HepG2 (cell line): ENCODE data around the gene LRRC45. TPM values are rescaled to one million over a fixed set of nuclear protein-coding genes. Genes with fewer than 3 reads are reported as not detected.

ENCODE experiments used
- BRD4 ChIP-seq: sonication (generic); formaldehyde crosslinking; IDR thresholded peaks from 2 replicates; pipeline ENCODE4 v1.4.0; 2020; ENCODE audit warnings: missing genetic modification reagents
- CHCHD3 ChIP-seq: sonication (generic); formaldehyde crosslinking; IDR thresholded peaks from 2 replicates; pipeline ENCODE4 v1.8.0; 2022; ENCODE audit warnings: mild to moderate bottlenecking, missing genetic modification reagents, moderate library complexity
- GTF2F1 ChIP-seq: fragments of 150-350 bp; IDR thresholded peaks from 2 replicates; pipeline ENCODE4 v1.6.1; 2014; ENCODE audit warnings: low read length
- MEF2D ChIP-seq: sonication (generic); formaldehyde crosslinking; IDR thresholded peaks from 2 replicates; pipeline ENCODE4 v1.5.1; 2020; ENCODE audit warnings: mild to moderate bottlenecking, missing genetic modification reagents
- MXD3 ChIP-seq: IDR thresholded peaks from 2 replicates; pipeline ENCODE4 v1.6.1; 2016; ENCODE audit warnings: mild to moderate bottlenecking, missing biosample characterization, missing genetic modification reagents
- RFX5 ChIP-seq: IDR thresholded peaks from 2 replicates; pipeline ENCODE4 v1.6.1; 2011; ENCODE audit warnings: low read depth, low read length, improper control_type of control experiment
- RXRB ChIP-seq: IDR thresholded peaks from 2 replicates; pipeline ENCODE4 v1.6.1; 2016; ENCODE audit warnings: borderline replicate concordance, missing genetic modification reagents, missing compliant biosample characterization
- SRSF1 ChIP-seq: fragments of 200-400 bp; formaldehyde crosslinking; optimal IDR thresholded peaks from 2 replicates; pipeline ENCODE3; 2017; ENCODE audit warnings: mild to moderate bottlenecking, low read depth, low read length, moderate library complexity
- TP53 ChIP-seq: sonication (generic); formaldehyde crosslinking; conservative IDR thresholded peaks from 2 replicates; pipeline ENCODE4 v1.4.0; 2020; ENCODE audit warnings: missing genetic modification reagents
- USF2 ChIP-seq, 2 experiments: sonication (generic) in 1 of 2; formaldehyde crosslinking in 1 of 2; IDR thresholded peaks; 2 replicates each; pipeline versions ENCODE4 v1.5.1 to v1.6.1; 2011 to 2020; ENCODE audit warnings: borderline replicate concordance in 1 of 2, low read depth in 1 of 2, low read length in 1 of 2, mild to moderate bottlenecking in 1 of 2, missing genetic modification reagents in 1 of 2, moderate library complexity in 1 of 2
- ZBTB8A ChIP-seq: sonication (generic); formaldehyde crosslinking; IDR thresholded peaks from 2 replicates; pipeline ENCODE4 v1.4.0; 2020; ENCODE audit warnings: mild to moderate bottlenecking, low read depth, missing genetic modification reagents, borderline replicate concordance
- ZNF121 ChIP-seq: sonication (generic); formaldehyde crosslinking; IDR thresholded peaks from 2 replicates; pipeline ENCODE4 v1.5.0; 2020; ENCODE audit warnings: mild to moderate bottlenecking, missing genetic modification reagents
- ZNF275 ChIP-seq: sonication (generic); formaldehyde crosslinking; IDR thresholded peaks from 2 replicates; pipeline ENCODE4 v1.8.0; 2022; ENCODE audit warnings: missing genetic modification reagents, mild to moderate bottlenecking, inconsistent platforms, borderline replicate concordance
- ZNF354B ChIP-seq: sonication (generic); formaldehyde crosslinking; IDR thresholded peaks from 2 replicates; pipeline ENCODE4 v1.8.0; 2022; ENCODE audit warnings: mild to moderate bottlenecking, missing genetic modification reagents
- polyA plus RNA-seq, 8 experiments: library from polyadenylated mRNA; depleted of rRNA in 3 of 8; stranded (reverse) in 7 of 8; unstranded in 1 of 8; fragments of >200 nt; fragmentation: Illumina TruSeq in 4 of 8; extraction: Trizol in 4 of 8; gene quantifications; 2 replicates each; pipeline versions ENCODE4 v1.2.1 to v1.2.3, GENCODE V29; 2011 to 2016; ENCODE audit warnings: low read depth in 4 of 8, missing spikeins in 1 of 8, mixed read lengths in 1 of 8; ENCODE audit not compliant: insufficient read depth in 1 of 8
- total RNA-seq, 5 experiments: library from RNA; depleted of rRNA; stranded (reverse); fragments of >200 nt; fragmentation: Illumina TruSeq; extraction: Trizol; gene quantifications; 2 replicates each; pipeline ENCODE4 v1.2.3, GENCODE V29; 2016; ENCODE audit warnings: low read depth in 1 of 5
- TF ChIP-seq, protein P1 (sequence below): sonication (generic); formaldehyde crosslinking; IDR thresholded peaks from 2 replicates; pipeline ENCODE4 v1.8.1; 2023; ENCODE audit warnings: mild to moderate bottlenecking, missing genetic modification reagents
- TF ChIP-seq, protein P2 (sequence below): sonication (generic); formaldehyde crosslinking; IDR thresholded peaks from 2 replicates; pipeline ENCODE4 v1.8.0; 2022; ENCODE audit warnings: low read depth, missing genetic modification reagents

LRRC45 gene
- total and polyA plus RNA-seq, 2 of the 13 experiments (the other 11 are each of a cell fraction or from before 2014, with no cell fraction given), result 11.6 to 48.1 TPM

DNA sequence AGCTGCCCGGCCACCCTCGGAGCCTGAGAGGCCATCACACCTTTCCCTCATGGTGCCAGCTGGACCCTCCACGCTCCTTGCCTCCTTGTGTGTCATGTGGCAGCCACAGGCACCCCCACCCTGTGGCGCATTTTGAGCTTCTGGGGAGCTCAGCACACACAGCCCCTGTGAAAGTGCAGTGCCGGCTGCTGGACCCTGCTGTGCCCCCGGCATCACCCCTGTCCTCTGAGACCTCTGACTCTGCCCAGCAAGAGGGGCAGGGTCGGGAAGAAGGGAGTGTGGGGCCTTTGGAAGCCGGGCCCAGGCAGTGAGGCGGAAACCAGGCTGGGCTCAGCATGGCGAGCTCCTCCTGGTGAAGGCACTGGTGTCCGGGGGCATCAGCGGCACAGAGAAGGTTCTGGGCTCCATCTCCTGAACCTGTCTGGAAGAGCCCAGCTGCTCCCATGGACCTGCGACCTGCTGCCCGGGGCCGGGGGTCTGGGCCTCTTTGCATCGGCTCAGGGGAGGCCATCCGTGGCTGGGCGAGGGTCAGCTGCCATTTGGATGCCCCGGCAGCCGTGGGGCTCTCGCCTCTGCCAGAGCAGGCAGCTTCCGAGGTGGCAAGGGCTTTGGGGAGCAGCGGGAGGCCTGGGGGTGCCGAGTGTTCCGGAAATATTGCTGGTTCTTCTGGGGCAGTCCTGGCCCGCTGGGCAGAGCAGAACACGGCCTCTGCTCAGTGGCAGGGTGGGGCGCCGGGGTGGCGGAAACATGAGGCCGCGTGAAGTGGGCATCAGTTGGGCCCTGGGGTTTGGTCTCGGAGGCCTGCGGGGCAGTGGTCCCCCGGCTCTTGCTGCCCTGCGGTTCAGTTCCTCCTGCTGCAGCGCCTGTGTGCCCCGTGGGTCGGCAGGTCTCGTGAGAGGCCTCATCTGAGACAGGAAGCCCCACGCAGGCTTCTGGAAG lies 18.3 kb upstream of the LRRC45 start (continued):
- TF ChIP-seq, protein P1, sequence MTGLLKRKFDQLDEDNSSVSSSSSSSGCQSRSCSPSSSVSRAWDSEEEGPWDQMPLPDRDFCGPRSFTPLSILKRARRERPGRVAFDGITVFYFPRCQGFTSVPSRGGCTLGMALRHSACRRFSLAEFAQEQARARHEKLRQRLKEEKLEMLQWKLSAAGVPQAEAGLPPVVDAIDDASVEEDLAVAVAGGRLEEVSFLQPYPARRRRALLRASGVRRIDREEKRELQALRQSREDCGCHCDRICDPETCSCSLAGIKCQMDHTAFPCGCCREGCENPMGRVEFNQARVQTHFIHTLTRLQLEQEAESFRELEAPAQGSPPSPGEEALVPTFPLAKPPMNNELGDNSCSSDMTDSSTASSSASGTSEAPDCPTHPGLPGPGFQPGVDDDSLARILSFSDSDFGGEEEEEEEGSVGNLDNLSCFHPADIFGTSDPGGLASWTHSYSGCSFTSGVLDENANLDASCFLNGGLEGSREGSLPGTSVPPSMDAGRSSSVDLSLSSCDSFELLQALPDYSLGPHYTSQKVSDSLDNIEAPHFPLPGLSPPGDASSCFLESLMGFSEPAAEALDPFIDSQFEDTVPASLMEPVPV (CRISPR knock-in tag), result no peak
- TF ChIP-seq MXD3 (CRISPR knock-in tag), result 0 out of 2 replicates have a peak, but pooled peaks have one; percentile 5
- peak; percentile 24 for TF ChIP-seq SRSF1
- 0 out of 2 replicates have a peak, but pooled peaks have one; percentile 33 for TF ChIP-seq TP53 (CRISPR knock-in tag)
- no peak for TF ChIP-seq ZNF354B (CRISPR knock-in tag)
- TF ChIP-seq, protein P2, sequence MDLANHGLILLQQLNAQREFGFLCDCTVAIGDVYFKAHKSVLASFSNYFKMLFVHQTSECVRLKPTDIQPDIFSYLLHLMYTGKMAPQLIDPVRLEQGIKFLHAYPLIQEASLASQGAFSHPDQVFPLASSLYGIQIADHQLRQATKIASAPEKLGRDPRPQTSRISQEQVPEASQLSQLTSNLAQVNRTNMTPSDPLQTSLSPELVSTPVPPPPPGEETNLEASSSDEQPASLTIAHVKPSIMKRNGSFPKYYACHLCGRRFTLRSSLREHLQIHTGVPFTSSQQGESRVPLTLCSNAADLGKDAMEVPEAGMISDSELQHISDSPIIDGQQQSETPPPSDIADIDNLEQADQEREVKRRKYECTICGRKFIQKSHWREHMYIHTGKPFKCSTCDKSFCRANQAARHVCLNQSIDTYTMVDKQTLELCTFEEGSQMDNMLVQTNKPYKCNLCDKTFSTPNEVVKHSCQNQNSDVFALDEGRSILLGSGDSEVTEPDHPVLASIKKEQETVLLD (CRISPR knock-in tag), result 0 out of 2 replicates have a peak, but pooled peaks have one; percentile 7
- TF ChIP-seq RFX5, result no peak
- no peak for TF ChIP-seq ZNF275 (CRISPR knock-in tag)
- no peak for TF ChIP-seq ZBTB8A (CRISPR knock-in tag)
- 0 out of 2 replicates have a peak, but pooled peaks have one; percentile 17 for TF ChIP-seq CHCHD3 (CRISPR knock-in tag)
- TF ChIP-seq USF2 (IDR thresholded peaks at IDR 0.05; ENCODE audit: low read depth, low read length), result no peak
- TF ChIP-seq USF2 (CRISPR knock-in tag; IDR thresholded peaks at IDR 0.05; ENCODE audit: borderline replicate concordance), result no peak
- no peak for TF ChIP-seq GTF2F1
- no peak for TF ChIP-seq RXRB (CRISPR knock-in tag)
- TF ChIP-seq ZNF121, result no peak
- TF ChIP-seq MEF2D (CRISPR knock-in tag), result no peak
- 0 out of 2 replicates have a peak, but pooled peaks have one; percentile 40 for TF ChIP-seq BRD4 (CRISPR knock-in tag)
